HUDEP-2 (cell line): ENCODE results near the gene USP38.
"Not testable (repeated sequence)": the region's sequence is repeated elsewhere in the genome, so short reads cannot be mapped to it uniquely, and the experiment has no call there.

Experiments
- DNase-seq, 76 experiments: peaks; one replicate each; lab custom pipeline; 2025; ENCODE audit not compliant: unreplicated experiment in 76 of 76; lab: John Stamatoyannopoulos, UW

The USP38 gene

GRCh38 chr4:143184503-143185252 lies at the start of gene USP38:
Gene USP38, plus strand, starts transcription at chr4:143184917. Its CDS starts 534 bp downstream, at chr4:143185451.
- peak in 75 of 76 experiments; percentile 45 to 92 (median 81) for DNase-seq

DNA sequence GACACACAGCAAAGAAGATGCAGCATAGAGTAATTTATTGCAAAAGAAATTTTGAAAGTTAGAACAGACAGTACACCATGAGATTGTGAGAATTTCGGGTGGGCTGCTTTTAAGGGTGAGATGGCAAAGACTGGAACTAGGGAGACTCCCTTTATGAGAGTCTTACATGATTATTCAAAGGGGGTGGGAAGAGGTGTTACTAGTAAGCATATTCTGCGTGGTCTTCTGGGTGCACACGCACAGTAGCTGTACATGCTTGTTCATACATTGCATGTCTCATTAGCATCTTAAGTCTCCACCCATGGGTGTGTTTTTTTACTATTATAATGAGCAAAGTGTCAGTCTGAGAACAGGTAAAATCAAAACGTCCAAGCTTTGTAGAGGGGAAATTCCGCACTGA lies 49.4 kb upstream of the USP38 start:
- no peak for DNase-seq

GRCh38 chr4:143140696-143141095 lies 44.0 kb upstream of the USP38 start:
- no peak for DNase-seq

GRCh38 chr4:143148521-143148920 lies 36.2 kb upstream of the USP38 start:
- no peak for DNase-seq

GRCh38 chr4:143156853-143157252 lies 27.9 kb upstream of the USP38 start:
- DNase-seq = no peak

- no peak for DNase-seq
Measured at GRCh38 chr4:143163614-143164013, 21.1 kb upstream of the USP38 start.

DNA sequence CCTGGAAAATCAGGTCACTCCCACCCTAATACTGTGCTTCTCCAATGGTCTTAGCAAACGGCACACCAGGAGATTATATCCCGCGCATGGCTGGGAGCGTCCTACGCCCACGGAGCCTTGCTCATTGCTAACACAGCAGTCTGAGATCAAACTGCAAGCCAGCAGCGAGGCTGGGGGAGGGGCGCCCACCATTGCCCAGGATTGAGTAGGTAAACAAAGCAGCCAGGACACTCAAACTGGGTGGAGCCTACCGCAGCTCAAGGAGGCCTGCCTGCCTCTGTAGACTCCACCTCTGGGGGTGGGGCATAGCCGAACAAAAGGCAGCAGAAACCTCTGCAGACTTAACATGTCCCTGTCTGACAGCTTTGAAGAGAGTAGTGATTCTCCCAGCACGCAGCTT lies 18.0 kb upstream of the USP38 start:
- DNase-seq = not testable (repeated sequence)

DNA sequence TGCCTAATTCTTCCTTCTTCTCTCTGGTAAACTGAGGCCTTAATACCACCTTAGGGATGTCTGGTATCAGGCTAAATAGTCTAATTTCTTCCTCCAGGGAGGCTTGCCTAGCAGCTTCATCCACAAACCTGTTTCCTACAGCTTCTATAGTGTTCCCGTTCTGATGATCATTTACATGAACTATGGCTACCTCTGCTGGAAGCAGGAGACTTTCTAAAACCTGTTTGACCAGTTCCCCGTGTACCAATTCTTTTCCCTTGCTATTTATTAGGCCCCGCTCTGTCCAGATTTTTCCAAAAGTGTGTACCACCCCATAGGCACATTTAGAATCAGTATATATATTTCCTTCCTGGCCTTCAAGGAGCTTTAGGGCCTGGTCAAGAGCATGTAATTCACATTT lies 5.8 kb upstream of the USP38 start:
- DNase-seq = no peak

- peak in 2 of 76 experiments; percentile 36 to 40 for DNase-seq
Measured at GRCh38 chr4:143183513-143184216, 1.1 kb upstream of the USP38 start.

- DNase-seq = peak in 9 of 76 experiments; percentile 12 to 76 (median 55)
Measured at GRCh38 chr4:143184217-143184502, 557 bp upstream of the USP38 start.

GRCh38 chr4:143185253-143186107 lies 763 bp downstream of the USP38 start:
- peak in 18 of 76 experiments; percentile 1 to 45 (median 14) for DNase-seq

DNA sequence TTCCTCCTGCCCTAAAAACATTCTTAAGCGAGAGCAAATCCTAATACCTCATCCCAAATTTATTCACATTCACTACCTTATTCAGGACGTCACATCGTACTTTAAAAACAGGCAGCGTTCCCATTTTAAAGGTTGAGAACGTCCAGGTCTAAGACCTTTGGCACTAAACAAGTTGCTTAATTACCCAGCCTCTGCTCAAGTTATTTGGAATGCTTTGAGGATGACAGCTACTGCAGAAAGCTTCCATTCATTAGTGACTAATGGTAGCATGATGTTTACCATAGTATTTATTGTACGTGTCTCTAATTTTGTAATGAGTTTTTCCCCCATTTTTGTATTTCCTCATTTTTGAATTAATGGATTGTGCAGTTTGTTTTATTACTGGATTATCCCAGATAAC lies 1.5 kb downstream of the USP38 start:
- no peak for DNase-seq

DNA sequence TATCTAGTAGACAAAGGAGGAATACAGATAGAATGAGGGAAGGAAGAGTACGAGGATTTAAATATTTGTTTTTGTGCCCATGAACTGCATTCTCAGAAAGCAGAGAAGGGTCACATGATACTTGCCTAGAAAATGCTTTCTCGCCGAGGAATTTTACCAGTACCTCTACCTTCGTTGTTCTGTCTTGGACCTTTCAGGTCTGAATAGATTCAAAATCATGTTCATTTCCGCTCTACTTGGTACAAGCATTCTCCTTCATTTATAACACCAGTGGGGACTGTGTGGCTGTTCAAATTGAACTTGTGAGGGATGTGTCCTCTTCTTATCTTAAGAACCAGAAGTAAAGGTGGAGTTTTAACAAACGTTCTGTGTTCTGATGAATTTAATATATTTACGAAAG lies 1.9 kb downstream of the USP38 start:
- DNase-seq = peak in 21 of 76 experiments; percentile 0 to 33 (median 13)

DNA sequence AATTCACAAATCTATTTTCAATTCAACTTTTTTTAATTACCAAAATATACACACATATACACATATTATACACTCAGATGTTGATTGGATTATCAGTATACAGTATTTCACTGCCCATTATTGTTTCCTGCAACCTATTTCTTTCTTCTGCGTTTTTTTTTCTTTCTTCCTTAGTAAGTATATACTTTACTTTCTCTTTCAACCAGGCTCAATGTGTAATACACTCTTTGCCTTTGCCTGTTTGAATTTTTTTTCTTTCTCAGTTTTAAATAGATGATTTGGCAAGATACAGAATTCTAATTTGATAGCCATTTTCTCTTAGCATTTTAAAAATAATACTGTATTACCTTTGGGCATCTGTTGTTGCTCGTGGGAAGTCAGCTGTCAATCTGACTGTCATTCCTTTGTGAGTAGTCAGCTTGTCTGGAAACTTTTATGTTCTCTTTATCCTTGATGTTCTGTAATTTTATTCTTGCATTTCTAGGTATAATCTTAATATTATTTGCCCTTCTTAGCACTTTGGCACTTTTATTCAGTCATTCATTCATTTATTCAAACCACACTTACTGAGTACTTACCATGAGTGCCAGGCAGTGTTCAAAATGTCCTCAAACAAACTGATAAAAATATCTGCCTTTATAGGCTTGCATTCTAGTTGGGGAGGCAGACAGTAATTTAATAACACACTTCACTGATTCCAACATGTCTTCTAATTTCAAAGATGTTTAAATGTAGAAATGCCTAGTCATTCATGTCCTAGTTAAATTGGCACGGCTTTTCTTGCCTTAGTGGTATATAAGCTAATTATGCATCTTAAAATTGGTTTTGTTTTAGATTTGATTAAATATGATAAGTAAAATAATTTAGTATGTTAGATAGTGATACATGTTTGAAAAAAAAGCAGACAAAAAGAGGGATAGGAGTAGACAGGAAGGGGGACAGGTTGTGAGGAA lies 3.7 kb downstream of the USP38 start:
- no peak for DNase-seq

DNA sequence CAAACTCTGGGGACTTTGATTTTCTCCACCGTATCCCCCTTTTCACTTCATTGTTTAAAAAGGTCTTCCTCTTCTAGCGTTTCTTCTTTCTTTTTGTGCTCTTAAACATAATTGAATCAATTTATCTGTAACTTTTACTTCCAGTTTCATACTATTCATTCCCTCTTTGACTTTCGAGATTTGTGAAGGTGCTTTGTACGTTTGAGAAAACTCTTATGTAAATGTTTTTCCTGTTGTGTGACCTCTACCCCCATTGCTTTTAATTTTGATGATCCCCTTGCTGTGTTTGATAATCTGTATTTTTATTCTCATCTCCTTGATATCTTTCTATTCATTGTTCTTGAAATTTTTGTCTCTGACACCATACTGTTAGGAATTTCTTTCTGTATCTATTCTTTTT lies 4.8 kb downstream of the USP38 start:
- DNase-seq = no peak

- peak in 1 of 76 experiments; percentile 4 for DNase-seq
Measured at GRCh38 chr4:143195581-143195980, 10.9 kb downstream of the USP38 start.

- no peak for DNase-seq
Measured at GRCh38 chr4:143196323-143196722, 11.6 kb downstream of the USP38 start.

- no peak for DNase-seq
Measured at GRCh38 chr4:143199503-143199902, 14.8 kb downstream of the USP38 start.

DNA sequence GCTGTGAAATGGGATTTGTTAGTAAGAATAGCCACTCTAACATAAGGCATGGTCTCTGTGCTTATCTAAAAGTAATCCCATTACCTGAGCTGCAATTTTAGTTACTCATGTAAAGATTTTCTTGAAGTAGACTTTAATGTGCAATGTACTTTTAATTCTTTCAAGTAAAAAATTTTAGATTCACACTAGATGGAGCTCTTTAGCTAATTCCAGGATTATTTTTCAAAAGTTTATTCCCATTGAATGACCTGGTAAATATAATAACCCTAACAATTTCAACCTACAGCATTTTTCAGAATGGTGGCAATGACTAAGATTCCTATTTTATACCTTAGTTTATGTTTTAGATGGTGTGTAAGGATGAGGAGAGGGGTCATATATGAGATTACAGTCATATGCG lies 18.1 kb downstream of the USP38 start:
- no peak for DNase-seq

GRCh38 chr4:143203577-143203976 lies 18.9 kb downstream of the USP38 start:
- DNase-seq = no peak
